Cardiac muscle cell (in vitro differentiated cells and primary cell): ENCODE measurements around the gene ZCCHC2. TPM values are rescaled to one million over a fixed set of nuclear protein-coding genes. Genes with fewer than 3 reads are reported as not detected.

Experiments
- DNase-seq, 2 donors: peaks; one replicate each; pipeline versions ENCODE4 v3.0.0 to v3.0.0-alpha.2; 2010 to 2017; ENCODE audit warnings: low read depth in 1 of 2, low spot score in 1 of 2
- H3K27ac ChIP-seq: fragments of 200-600 bp; sonication (generic); 2 replicates; pipeline ENCODE4 v1.5.1; 2016
- H3K27me3 ChIP-seq: fragments of 200-600 bp; sonication (generic); 2 replicates; pipeline ENCODE4 v1.6.0; 2016; ENCODE audit warnings: control low read depth
- H3K36me3 ChIP-seq: fragments of 200-600 bp; sonication (generic); 2 replicates; pipeline ENCODE4 v1.5.1; 2016; ENCODE audit warnings: control low read depth
- H3K4me1 ChIP-seq: fragments of 200-600 bp; sonication (generic); 2 replicates; pipeline ENCODE4 v1.8.1; 2017; ENCODE audit warnings: low read depth, mild to moderate bottlenecking, mixed run types
- H3K4me3 ChIP-seq: fragments of 200-600 bp; sonication (generic); 2 replicates; pipeline ENCODE4 v1.5.1; 2016; ENCODE audit warnings: mild to moderate bottlenecking
- H3K9me3 ChIP-seq: fragments of 200-600 bp; sonication (generic); 2 replicates; pipeline ENCODE4 v1.5.1; 2017; ENCODE audit warnings: low read depth, mild to moderate bottlenecking, control low read depth
- CTCF ChIP-seq: IDR thresholded peaks from 2 replicates; pipeline ENCODE4 v1.5.1; 2012; ENCODE audit warnings: low read depth, mild to moderate bottlenecking, low read length
- polyA plus RNA-seq: library from polyadenylated mRNA; unstranded; fragments of >200 nt; fragmentation: Nextera tagmentation; extraction: Ambion mirVana; gene quantifications from 2 replicates; pipeline ENCODE4 v1.2.1, GENCODE V29; 2016
- total RNA-seq: library from RNA; depleted of rRNA; stranded (reverse); fragments of >200 nt; gene quantifications from 2 replicates; pipeline ENCODE4 v1.2.3, GENCODE V29; 2016

Gene ZCCHC2
- total and polyA plus RNA-seq, 2 experiments from 2014 or later: 2.1 to 25.2 TPM

GRCh38 chr18:62550746-62551145 is 27.9 kb downstream of the ZCCHC2 start:
- DNase-seq: no peak
- no peaks in the 10 kb centered on the region for H3K27me3 ChIP-seq
- no peak for TF ChIP-seq CTCF
- no peaks in the 10 kb centered on the region for H3K9me3 ChIP-seq
- no peak overlapping the region for H3K27ac ChIP-seq
- no peaks in the 10 kb centered on the region for H3K36me3 ChIP-seq
- no peak overlapping the region for H3K4me3 ChIP-seq
- peaks cover 25% of the 10 kb centered on the region for H3K4me1 ChIP-seq

- peaks cover 25% of the 10 kb centered on the region for H3K4me1 ChIP-seq
- no peaks in the 10 kb centered on the region for H3K27me3 ChIP-seq
- no peaks in the 10 kb centered on the region for H3K9me3 ChIP-seq
- no peak overlapping the region for H3K4me3 ChIP-seq
- no peak overlapping the region for H3K27ac ChIP-seq
- TF ChIP-seq CTCF: no peak
- peaks cover 10% of the 10 kb centered on the region for H3K36me3 ChIP-seq
- DNase-seq: no peak
These were observed 29.2 kb downstream of the ZCCHC2 start for GRCh38 chr18:62551972-62552513.

- DNase-seq: no peak
- Histone ChIP-seq H3K27me3 (no peaks in the 10 kb centered on the region), H3K36me3 (peaks cover 24% of the 10 kb centered on the region), H3K27ac (no peak overlapping the region), H3K9me3 (no peaks in the 10 kb centered on the region), H3K4me1 (peaks cover 22% of the 10 kb centered on the region), H3K4me3 (no peak overlapping the region)
- no peak for TF ChIP-seq CTCF
These were observed 31.4 kb downstream of the ZCCHC2 start for GRCh38 chr18:62554061-62554815.

DNA sequence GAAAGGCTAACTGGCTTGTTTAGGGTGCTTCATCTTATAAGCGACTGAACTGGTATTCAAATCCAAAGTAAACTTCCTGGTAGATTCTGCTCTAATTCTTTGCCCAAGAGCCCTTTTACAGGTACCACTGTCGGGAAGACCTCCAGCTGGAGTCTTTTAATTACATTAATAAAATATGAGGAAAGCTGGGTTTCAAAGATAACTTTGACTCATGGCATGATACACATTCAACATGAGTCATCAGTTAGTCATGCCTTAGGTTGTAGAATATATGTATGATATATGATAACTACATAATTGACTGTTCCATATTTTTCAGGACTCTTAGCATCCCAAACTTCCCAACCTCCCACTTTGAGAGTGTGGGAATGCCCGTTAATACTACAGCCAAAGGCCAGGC is 32.3 kb downstream of the ZCCHC2 start:
- TF ChIP-seq CTCF: no peak
- H3K4me1 ChIP-seq: peaks cover 16% of the 10 kb centered on the region
- H3K27ac ChIP-seq: no peak overlapping the region
- H3K9me3 ChIP-seq: no peaks in the 10 kb centered on the region
- no peaks in the 10 kb centered on the region for H3K27me3 ChIP-seq
- no peak overlapping the region for H3K4me3 ChIP-seq
- H3K36me3 ChIP-seq: peaks cover 31% of the 10 kb centered on the region
- DNase-seq: peak in 1 of 2 donors; percentile 22

- no peak for DNase-seq
- Histone ChIP-seq H3K27ac (no peak overlapping the region), H3K36me3 (peaks cover 36% of the 10 kb centered on the region), H3K4me3 (no peak overlapping the region), H3K4me1 (peaks cover 12% of the 10 kb centered on the region), H3K27me3 (no peaks in the 10 kb centered on the region), H3K9me3 (no peaks in the 10 kb centered on the region)
- TF ChIP-seq CTCF: no peak
These were observed 33.6 kb downstream of the ZCCHC2 start for GRCh38 chr18:62556397-62556796.
